ENCODE measurements around the gene SNRPD3. TPM values are rescaled to one million over a fixed set of nuclear protein-coding genes. Genes with fewer than 3 reads are reported as not detected.

SNRPD3 gene
- total and polyA plus RNA-seq, 9 of the 15 experiments (the other 6 are each of a cell fraction or from before 2014, with no cell fraction given), result 131 to 366 (median 274) TPM

DNA sequence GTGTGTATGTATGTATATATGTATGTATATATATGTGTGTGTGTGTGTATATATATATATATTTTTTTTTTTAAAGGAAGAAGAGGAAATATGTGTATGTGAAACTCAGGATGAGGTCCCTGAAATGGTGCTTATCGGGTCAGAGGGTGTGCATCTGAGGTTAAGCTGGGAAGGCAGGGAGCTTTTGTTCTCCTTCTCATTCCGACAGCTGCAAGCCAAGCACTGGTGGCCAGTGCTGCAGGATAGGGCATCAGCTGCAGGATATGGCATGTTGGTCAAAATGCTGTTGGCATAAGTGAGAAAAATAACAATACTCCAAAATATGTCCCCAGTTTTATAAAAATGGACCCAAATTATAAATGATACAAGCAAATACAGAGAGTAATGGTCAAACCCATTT is 7.4 kb downstream of the SNRPD3 start (continued):
- TF ChIP-seq, protein P1, sequence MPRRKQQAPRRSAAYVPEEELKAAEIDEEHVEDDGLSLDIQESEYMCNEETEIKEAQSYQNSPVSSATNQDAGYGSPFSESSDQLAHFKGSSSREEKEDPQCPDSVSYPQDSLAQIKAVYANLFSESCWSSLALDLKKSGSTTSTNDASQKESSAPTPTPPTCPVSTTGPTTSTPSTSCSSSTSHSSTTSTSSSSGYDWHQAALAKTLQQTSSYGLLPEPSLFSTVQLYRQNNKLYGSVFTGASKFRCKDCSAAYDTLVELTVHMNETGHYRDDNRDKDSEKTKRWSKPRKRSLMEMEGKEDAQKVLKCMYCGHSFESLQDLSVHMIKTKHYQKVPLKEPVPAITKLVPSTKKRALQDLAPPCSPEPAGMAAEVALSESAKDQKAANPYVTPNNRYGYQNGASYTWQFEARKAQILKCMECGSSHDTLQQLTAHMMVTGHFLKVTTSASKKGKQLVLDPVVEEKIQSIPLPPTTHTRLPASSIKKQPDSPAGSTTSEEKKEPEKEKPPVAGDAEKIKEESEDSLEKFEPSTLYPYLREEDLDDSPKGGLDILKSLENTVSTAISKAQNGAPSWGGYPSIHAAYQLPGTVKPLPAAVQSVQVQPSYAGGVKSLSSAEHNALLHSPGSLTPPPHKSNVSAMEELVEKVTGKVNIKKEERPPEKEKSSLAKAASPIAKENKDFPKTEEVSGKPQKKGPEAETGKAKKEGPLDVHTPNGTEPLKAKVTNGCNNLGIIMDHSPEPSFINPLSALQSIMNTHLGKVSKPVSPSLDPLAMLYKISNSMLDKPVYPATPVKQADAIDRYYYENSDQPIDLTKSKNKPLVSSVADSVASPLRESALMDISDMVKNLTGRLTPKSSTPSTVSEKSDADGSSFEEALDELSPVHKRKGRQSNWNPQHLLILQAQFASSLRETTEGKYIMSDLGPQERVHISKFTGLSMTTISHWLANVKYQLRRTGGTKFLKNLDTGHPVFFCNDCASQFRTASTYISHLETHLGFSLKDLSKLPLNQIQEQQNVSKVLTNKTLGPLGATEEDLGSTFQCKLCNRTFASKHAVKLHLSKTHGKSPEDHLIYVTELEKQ (CRISPR knock-in tag; IDR thresholded peaks at IDR 0.05), result no peak
- TF ChIP-seq GATAD2B (IDR thresholded peaks at IDR 0.05; ENCODE audit: borderline replicate concordance), result no peak
- TF ChIP-seq CREM (IDR thresholded peaks at IDR 0.05; ENCODE audit: low read depth), result no peak
- no peak for TF ChIP-seq ETV5 (CRISPR knock-in tag; IDR thresholded peaks at IDR 0.05; ENCODE audit: low read depth)
- TF ChIP-seq PRPF4 (IDR thresholded peaks at IDR 0.05; ENCODE audit: insufficient read depth, low read depth, low read length, poor library complexity, severe bottlenecking), result no peak
- TF ChIP-seq, protein P2, sequence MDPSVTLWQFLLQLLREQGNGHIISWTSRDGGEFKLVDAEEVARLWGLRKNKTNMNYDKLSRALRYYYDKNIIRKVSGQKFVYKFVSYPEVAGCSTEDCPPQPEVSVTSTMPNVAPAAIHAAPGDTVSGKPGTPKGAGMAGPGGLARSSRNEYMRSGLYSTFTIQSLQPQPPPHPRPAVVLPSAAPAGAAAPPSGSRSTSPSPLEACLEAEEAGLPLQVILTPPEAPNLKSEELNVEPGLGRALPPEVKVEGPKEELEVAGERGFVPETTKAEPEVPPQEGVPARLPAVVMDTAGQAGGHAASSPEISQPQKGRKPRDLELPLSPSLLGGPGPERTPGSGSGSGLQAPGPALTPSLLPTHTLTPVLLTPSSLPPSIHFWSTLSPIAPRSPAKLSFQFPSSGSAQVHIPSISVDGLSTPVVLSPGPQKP (CRISPR knock-in tag; IDR thresholded peaks at IDR 0.05), result no peak
- TF ChIP-seq, protein P3, sequence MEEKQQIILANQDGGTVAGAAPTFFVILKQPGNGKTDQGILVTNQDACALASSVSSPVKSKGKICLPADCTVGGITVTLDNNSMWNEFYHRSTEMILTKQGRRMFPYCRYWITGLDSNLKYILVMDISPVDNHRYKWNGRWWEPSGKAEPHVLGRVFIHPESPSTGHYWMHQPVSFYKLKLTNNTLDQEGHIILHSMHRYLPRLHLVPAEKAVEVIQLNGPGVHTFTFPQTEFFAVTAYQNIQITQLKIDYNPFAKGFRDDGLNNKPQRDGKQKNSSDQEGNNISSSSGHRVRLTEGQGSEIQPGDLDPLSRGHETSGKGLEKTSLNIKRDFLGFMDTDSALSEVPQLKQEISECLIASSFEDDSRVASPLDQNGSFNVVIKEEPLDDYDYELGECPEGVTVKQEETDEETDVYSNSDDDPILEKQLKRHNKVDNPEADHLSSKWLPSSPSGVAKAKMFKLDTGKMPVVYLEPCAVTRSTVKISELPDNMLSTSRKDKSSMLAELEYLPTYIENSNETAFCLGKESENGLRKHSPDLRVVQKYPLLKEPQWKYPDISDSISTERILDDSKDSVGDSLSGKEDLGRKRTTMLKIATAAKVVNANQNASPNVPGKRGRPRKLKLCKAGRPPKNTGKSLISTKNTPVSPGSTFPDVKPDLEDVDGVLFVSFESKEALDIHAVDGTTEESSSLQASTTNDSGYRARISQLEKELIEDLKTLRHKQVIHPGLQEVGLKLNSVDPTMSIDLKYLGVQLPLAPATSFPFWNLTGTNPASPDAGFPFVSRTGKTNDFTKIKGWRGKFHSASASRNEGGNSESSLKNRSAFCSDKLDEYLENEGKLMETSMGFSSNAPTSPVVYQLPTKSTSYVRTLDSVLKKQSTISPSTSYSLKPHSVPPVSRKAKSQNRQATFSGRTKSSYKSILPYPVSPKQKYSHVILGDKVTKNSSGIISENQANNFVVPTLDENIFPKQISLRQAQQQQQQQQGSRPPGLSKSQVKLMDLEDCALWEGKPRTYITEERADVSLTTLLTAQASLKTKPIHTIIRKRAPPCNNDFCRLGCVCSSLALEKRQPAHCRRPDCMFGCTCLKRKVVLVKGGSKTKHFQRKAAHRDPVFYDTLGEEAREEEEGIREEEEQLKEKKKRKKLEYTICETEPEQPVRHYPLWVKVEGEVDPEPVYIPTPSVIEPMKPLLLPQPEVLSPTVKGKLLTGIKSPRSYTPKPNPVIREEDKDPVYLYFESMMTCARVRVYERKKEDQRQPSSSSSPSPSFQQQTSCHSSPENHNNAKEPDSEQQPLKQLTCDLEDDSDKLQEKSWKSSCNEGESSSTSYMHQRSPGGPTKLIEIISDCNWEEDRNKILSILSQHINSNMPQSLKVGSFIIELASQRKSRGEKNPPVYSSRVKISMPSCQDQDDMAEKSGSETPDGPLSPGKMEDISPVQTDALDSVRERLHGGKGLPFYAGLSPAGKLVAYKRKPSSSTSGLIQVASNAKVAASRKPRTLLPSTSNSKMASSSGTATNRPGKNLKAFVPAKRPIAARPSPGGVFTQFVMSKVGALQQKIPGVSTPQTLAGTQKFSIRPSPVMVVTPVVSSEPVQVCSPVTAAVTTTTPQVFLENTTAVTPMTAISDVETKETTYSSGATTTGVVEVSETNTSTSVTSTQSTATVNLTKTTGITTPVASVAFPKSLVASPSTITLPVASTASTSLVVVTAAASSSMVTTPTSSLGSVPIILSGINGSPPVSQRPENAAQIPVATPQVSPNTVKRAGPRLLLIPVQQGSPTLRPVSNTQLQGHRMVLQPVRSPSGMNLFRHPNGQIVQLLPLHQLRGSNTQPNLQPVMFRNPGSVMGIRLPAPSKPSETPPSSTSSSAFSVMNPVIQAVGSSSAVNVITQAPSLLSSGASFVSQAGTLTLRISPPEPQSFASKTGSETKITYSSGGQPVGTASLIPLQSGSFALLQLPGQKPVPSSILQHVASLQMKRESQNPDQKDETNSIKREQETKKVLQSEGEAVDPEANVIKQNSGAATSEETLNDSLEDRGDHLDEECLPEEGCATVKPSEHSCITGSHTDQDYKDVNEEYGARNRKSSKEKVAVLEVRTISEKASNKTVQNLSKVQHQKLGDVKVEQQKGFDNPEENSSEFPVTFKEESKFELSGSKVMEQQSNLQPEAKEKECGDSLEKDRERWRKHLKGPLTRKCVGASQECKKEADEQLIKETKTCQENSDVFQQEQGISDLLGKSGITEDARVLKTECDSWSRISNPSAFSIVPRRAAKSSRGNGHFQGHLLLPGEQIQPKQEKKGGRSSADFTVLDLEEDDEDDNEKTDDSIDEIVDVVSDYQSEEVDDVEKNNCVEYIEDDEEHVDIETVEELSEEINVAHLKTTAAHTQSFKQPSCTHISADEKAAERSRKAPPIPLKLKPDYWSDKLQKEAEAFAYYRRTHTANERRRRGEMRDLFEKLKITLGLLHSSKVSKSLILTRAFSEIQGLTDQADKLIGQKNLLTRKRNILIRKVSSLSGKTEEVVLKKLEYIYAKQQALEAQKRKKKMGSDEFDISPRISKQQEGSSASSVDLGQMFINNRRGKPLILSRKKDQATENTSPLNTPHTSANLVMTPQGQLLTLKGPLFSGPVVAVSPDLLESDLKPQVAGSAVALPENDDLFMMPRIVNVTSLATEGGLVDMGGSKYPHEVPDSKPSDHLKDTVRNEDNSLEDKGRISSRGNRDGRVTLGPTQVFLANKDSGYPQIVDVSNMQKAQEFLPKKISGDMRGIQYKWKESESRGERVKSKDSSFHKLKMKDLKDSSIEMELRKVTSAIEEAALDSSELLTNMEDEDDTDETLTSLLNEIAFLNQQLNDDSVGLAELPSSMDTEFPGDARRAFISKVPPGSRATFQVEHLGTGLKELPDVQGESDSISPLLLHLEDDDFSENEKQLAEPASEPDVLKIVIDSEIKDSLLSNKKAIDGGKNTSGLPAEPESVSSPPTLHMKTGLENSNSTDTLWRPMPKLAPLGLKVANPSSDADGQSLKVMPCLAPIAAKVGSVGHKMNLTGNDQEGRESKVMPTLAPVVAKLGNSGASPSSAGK (IDR thresholded peaks at IDR 0.05), result no peak
